HFF-Myc (cell line): ENCODE data around the gene PHPT1.
"Not testable (repeated sequence)": the region's sequence is repeated elsewhere in the genome, so short reads cannot be mapped to it uniquely, and the experiment has no call there.

Source experiments
- DNase-seq: peaks from one replicate; pipeline ENCODE4 v3.0.0-alpha.2; 2011; ENCODE audit warnings: low read depth; ENCODE audit errors: extremely low read depth
- H3K4me3 ChIP-seq: replicated peaks from 2 replicates; pipeline ENCODE4 v1.5.1; 2011; ENCODE audit warnings: low read depth, mild to moderate bottlenecking, control low read depth, low read length
- CTCF ChIP-seq: IDR thresholded peaks from 2 replicates; pipeline ENCODE4 v1.5.1; 2012; ENCODE audit warnings: mild to moderate bottlenecking, low read depth, low read length, control low read depth; ENCODE audit errors: missing control alignments

Gene PHPT1

GRCh38 chr9:136829412-136829811 lies 19.8 kb upstream of the PHPT1 start:
- no peak for DNase-seq
- H3K4me3 ChIP-seq, result no peak overlapping the region
- no peak for TF ChIP-seq CTCF

DNA sequence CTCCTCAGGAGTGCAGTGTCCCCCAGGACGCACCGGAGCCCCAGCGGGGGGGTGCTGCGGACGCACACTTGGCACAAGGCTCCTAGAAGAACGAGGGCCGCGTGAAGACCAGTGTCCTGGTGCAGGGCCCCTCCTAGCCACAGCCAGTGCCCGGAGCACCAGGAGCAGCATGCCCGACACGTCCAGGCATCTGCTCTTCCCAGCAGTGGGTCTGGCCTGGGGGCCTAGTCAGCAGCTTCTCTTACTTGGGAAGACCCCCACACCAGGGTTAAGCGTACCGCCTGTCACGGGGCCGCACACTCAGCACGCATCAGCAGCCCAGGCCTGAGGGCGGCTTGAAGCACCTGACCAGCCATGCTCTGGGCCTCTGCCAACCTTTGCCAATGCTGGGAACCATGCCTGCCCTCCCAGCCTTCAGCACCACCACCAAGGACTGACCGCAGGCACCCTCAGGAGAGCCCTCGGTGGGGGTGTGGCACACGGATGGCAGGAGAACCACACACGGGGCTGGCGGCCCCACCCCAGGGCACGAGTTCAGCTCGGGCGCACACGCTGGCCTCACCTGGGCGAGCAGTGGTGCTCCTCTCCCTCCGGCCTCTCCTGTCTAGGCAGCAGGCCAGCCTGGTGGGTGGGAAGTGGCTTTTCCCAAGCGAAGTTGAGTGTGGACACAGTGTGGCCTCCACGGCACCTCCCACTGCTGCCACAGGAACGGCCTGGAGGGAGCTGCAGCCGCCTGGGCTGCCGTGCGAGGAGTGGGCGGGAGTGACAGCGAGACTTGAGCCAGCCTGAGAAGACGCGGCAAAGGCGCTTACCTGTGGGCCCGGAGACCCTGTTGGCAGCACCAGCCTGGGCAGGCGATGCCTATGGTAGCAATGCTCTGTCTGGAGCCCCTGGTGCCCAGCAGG lies 19.0 kb upstream of the PHPT1 start:
- TF ChIP-seq CTCF, result no peak
- H3K4me3 ChIP-seq, result no peak overlapping the region
- no peak for DNase-seq

DNA sequence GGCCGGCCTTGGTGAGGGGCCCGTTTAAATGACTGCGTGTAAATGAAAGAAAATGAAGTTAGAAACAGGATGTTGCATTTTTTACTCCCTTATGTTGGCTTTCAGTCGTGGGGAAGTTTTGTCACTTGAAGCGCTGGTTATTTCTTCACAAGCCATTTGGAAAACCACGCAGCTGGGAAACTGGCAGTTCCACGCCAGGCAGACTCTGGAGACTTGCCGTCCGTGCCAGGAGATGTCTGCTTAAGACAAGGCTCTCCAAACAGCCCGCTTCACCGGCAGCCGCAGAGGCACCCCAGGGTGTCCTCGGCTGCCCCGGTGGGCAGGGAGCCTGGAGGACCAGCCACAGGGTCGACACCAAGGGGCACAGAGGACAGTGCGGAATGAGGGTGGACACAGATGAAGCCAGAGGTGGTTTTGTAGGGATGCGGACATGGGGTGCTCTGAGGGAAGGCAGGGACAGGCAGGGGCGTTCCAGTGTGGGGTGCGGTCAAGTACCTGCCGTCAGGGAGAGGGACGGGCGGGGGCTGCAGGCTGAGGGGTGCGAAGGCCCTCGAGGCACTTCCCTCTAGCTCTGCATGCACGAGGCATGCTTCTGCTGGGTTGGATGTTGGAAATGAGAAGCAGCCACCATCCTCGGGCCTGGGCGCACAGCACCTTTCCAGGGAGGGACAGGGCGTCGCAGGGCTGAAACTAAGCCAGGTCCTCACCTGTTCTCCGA lies 18.0 kb upstream of the PHPT1 start:
- H3K4me3 ChIP-seq, result no peak overlapping the region
- TF ChIP-seq CTCF, result no peak
- no peak for DNase-seq

DNA sequence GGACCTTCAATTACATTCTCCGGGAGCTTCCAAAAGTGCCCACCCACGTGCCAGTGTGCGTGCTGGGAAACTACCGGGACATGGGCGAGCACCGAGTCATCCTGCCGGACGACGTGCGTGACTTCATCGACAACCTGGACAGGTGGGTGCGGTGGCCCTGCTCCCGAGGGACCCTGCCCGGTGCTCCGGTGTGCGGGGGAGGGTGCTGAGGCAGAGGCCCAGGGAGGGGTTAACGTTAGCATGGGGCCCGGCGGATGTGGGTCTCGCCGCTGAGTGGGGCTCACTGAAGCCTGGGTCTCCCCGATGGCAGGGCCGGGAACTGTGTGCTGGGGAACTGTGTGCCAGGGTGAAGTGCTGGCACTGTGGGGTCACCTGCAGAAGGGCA lies 17.5 kb upstream of the PHPT1 start:
- no peak for TF ChIP-seq CTCF
- no peak overlapping the region for H3K4me3 ChIP-seq

GRCh38 chr9:136832581-136832980 lies 16.6 kb upstream of the PHPT1 start:
- TF ChIP-seq CTCF, result no peak
- H3K4me3 ChIP-seq, result no peak overlapping the region
- DNase-seq, result no peak

More for the DNA sequence above, 17.5 kb upstream of the PHPT1 start:
- no peak for DNase-seq

DNA sequence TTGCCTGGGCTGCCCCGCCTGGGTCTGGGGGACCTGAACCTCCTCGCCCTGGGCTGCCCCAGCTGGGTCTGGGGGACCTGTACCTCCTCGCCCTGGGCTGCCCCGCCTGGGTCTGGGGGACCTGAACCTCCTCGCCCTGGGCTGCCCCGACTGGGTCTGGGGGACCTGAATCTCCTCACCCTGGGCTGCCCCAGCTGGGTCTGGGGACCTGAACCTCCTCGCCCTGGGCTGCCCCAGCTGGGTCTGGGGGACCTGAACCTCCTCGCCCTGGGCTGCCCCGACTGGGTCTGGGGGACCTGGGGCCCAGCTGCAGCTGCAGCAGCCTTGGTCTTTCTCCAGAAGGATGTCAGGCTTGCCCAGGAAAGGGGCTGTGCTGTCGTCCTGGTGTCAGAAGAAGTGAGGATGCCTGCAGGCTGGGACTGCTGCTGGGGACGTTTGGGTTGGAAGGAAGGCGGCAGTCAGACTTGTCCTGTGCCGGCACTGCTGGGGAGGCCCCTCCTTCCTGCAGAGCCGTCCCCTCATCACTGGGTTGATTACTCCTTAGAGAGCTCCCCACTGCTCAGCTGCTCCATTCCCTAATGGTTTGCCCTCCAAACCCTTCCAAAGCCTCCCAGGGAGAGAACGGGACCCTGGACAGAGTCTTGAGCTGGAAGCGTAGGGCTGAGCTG lies 15.7 kb upstream of the PHPT1 start:
- DNase-seq, H3K4me3 ChIP-seq: not testable (repeated sequence)
